ENCODE data around the gene ZNF20. TPM values are rescaled to one million over a fixed set of nuclear protein-coding genes. Genes with fewer than 3 reads are reported as not detected.
A peak's percentile ranks its signal among the peaks of the same experiment; 100 is the strongest.

The ZNF20 gene
- total RNA-seq, result 1 to 10 TPM; 4.2 to 9.0 (median 4.6) TPM
- 7.0 TPM for total RNA-seq (2013)

DNA sequence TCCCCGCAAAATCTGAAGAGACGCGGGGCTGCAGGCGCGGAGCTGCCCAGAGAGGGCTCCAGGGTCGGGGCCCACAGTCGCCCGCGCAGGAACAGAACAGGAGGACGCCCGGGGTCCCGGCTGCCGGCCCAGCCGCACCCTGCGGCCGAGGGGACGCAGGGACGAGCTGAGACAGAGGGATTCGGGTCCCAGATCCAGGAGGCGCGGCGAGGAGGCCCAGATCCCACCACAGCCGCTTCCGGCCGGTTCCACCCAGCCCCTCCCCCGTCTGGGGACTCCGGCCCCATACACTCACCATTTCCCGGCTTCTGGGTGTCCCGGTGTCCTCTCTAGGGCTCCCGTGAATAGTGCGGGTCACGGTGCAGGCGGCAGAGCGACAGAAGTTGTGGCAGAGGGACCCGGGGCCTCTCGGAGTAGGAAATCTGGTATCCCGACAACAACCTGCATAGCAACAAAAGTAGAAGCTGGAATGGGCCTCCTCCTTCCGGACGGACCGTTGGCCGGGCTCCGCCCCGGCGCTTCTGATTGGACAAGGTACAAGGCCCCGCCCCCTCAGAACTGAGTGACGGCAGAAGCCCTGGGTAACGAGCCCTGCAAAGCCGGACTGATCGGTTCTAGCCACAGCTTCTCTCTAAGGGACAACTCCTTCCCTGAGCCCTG lies at the start of gene ZNF20:
TSS of gene ZNF20 (minus strand) at position 466 of the 660 bp plus-strand sequence. CDS start at position 298, 168 bp downstream.
- intact Hi-C loops (cut with micrococcal nuclease), result loop anchor here (1.0 to 2.0 kb wide), 2 partner anchors 49 to 81 kb away; no protein-coding TSS in a partner anchor
- under 1% methylated on average over 49 of the region's 49 CpGs for WGBS (ENCODE audit: insufficient coverage)
- H3K9me3 Mint-ChIP-seq, result no peaks in the 10 kb centered on the region

DNA sequence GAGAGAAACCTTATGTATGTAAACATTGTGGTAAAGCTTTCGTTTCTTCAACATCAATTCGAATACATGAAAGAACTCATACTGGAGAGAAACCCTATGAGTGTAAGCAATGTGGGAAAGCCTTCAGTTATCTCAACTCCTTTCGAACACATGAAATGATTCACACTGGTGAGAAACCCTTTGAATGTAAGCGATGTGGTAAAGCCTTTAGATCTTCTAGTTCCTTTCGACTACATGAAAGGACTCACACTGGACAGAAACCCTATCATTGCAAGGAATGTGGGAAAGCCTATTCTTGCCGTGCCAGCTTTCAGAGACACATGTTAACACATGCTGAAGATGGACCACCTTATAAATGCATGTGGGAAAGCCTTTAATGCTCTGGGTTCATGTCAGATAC lies 47.5 kb upstream of the ZNF20 start:
- Mint-ChIP-seq H3K27me3 (ENCODE audit: low read depth in 2 of 2) (no peaks in the 10 kb centered on the region), H3K36me3 (peaks cover 39% of the 10 kb centered on the region), H3K9me3 (peaks cover 3 to 9% of the 10 kb centered on the region in 2 donors), H3K4me1 (peaks cover under 1 to 4% of the 10 kb centered on the region in 2 donors), H3K4me3 (no peak overlapping the region), H3K27ac (no peak overlapping the region)
- TF ChIP-seq, protein P1, sequence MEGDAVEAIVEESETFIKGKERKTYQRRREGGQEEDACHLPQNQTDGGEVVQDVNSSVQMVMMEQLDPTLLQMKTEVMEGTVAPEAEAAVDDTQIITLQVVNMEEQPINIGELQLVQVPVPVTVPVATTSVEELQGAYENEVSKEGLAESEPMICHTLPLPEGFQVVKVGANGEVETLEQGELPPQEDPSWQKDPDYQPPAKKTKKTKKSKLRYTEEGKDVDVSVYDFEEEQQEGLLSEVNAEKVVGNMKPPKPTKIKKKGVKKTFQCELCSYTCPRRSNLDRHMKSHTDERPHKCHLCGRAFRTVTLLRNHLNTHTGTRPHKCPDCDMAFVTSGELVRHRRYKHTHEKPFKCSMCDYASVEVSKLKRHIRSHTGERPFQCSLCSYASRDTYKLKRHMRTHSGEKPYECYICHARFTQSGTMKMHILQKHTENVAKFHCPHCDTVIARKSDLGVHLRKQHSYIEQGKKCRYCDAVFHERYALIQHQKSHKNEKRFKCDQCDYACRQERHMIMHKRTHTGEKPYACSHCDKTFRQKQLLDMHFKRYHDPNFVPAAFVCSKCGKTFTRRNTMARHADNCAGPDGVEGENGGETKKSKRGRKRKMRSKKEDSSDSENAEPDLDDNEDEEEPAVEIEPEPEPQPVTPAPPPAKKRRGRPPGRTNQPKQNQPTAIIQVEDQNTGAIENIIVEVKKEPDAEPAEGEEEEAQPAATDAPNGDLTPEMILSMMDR (IDR thresholded peaks at IDR 0.05), result no peak
- no peak for DNase-seq
- Histone ChIP-seq H3K4me1 (ENCODE audit: control insufficient read depth, insufficient read depth, low read length) (no peaks in the 10 kb centered on the region), H3K9me3 (ENCODE audit: control insufficient read depth, insufficient read depth, low read length) (peaks cover 68% of the 10 kb centered on the region), H3K36me3 (ENCODE audit: control insufficient read depth, insufficient read depth, low read length) (peaks cover 43% of the 10 kb centered on the region), H3K4me3 (ENCODE audit: low read length) (no peak overlapping the region), H3K27me3 (ENCODE audit: control insufficient read depth, insufficient read depth, low read length) (no peaks in the 10 kb centered on the region), H3K27ac (ENCODE audit: low read length) (no peak overlapping the region)
- ATAC-seq, result no peak
- intact Hi-C loops (cut with micrococcal nuclease), result loop anchor here (10.0 kb wide), 1 partner anchor 97 kb away; no protein-coding TSS in a partner anchor
- WGBS (ENCODE audit: insufficient coverage), result 95% methylated on average over 6 of the region's 6 CpGs

More for the DNA sequence above, at the start of gene ZNF20:
- peak within 1 kb of the TSS; percentile 79 to 90 for H3K27ac Mint-ChIP-seq
- peaks cover 3% of the 10 kb centered on the region for H3K9me3 ChIP-seq (ENCODE audit: control insufficient read depth, insufficient read depth, low read length)
- peaks cover 27% of the 10 kb centered on the region for H3K4me1 ChIP-seq (ENCODE audit: control insufficient read depth, insufficient read depth, low read length)
- peak within 1 kb of the TSS; percentile 56 for H3K27ac ChIP-seq (ENCODE audit: low read length)
- no peaks in the 10 kb centered on the region for H3K27me3 ChIP-seq (ENCODE audit: control insufficient read depth, insufficient read depth, low read length)
- peaks cover 8% of the 10 kb centered on the region for H3K36me3 ChIP-seq (ENCODE audit: control insufficient read depth, insufficient read depth, low read length)
- peaks cover 35 to 38% of the 10 kb centered on the region in 2 donors for H3K4me1 Mint-ChIP-seq
- peak within 1 kb of the TSS; percentile 76 for H3K4me3 ChIP-seq (ENCODE audit: low read length)
- DNase-seq (peak; percentile 90 to 92), ATAC-seq (peak; percentile 95 to 98 (median 96))
- TF ChIP-seq, protein P1 (IDR thresholded peaks at IDR 0.05), result no peak
- H3K36me3 Mint-ChIP-seq, result peaks cover 1% of the 10 kb centered on the region
- no peaks in the 10 kb centered on the region for H3K27me3 Mint-ChIP-seq (ENCODE audit: low read depth in 2 of 2)
- H3K4me3 Mint-ChIP-seq, result peak within 1 kb of the TSS; percentile 95

DNA sequence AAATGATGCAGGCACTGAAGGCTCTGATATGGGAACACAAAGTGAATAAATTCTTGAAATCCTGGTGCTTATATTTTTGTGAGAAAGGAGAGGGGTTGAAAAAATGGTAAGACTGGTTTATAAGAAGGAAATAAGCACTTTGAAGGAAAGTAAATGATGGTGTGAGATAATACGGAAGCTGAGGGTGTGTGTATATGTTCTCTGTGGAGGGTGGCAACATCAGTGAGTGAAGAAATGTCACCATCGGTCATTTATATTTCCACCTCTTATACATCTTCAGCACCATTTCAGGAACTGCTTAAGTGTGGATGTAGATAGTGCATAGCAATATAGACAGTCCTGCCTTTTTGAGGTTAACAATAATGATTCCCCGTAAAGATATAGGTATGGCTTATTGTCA lies 40.2 kb upstream of the ZNF20 start:
- peaks cover 48 to 50% of the 10 kb centered on the region in 2 donors for H3K4me1 Mint-ChIP-seq

More for the DNA sequence above, 40.2 kb upstream of the ZNF20 start:
- Histone ChIP-seq H3K9me3 (ENCODE audit: control insufficient read depth, insufficient read depth, low read length) (peaks cover 33% of the 10 kb centered on the region), H3K4me1 (ENCODE audit: control insufficient read depth, insufficient read depth, low read length) (peaks cover 11% of the 10 kb centered on the region), H3K27me3 (ENCODE audit: control insufficient read depth, insufficient read depth, low read length) (no peaks in the 10 kb centered on the region), H3K36me3 (ENCODE audit: control insufficient read depth, insufficient read depth, low read length) (peaks cover 7% of the 10 kb centered on the region), H3K4me3 (ENCODE audit: low read length) (no peak overlapping the region), H3K27ac (ENCODE audit: low read length) (peak overlapping the region; percentile 51)
- ATAC-seq (peak; percentile 82 to 92 (median 91)), DNase-seq (no peak)
- Mint-ChIP-seq H3K27ac (peak overlapping the region; percentile 78 to 80), H3K27me3 (ENCODE audit: low read depth in 2 of 2) (no peaks in the 10 kb centered on the region), H3K9me3 (no peaks in the 10 kb centered on the region), H3K36me3 (peaks cover 4% of the 10 kb centered on the region), H3K4me3 (peak overlapping the region; percentile 71)
- 57% methylated on average over 2 of the region's 3 CpGs for WGBS (ENCODE audit: insufficient coverage)
- TF ChIP-seq, protein P1 (IDR thresholded peaks at IDR 0.05), result no peak
- intact Hi-C loops (cut with micrococcal nuclease), result loop anchor here (10.0 kb wide), 1 partner anchor 104 kb away; no protein-coding TSS in a partner anchor
